ENCODE results near the gene RAPGEF2.

RAPGEF2 gene

GRCh38 chr4:159268607-159269006 is 165.7 kb downstream of the RAPGEF2 start:
- DNase-seq (ENCODE audit: low read depth), result no peak
- no peak overlapping the region for H3K4me3 ChIP-seq (ENCODE audit: low read depth, low read length)

GRCh38 chr4:159269116-159269515 is 166.2 kb downstream of the RAPGEF2 start:
- DNase-seq (ENCODE audit: low read depth), result no peak
- no peak overlapping the region for H3K4me3 ChIP-seq (ENCODE audit: low read depth, low read length)
- TF ChIP-seq CTCF (IDR thresholded peaks at IDR 0.05; ENCODE audit: low read depth, low read length) (no peak), MYC (IDR thresholded peaks at IDR 0.05; ENCODE audit: low read depth, low read length) (no peak), POLR2A (IDR thresholded peaks at IDR 0.05; ENCODE audit: extremely low read depth, insufficient read length) (no peak), MAX (IDR thresholded peaks at IDR 0.05; ENCODE audit: low read depth, low read length) (no peak)

More at GRCh38 chr4:159268607-159269006, 165.7 kb downstream of the RAPGEF2 start:
- TF ChIP-seq POLR2A (IDR thresholded peaks at IDR 0.05; ENCODE audit: extremely low read depth, insufficient read length) (no peak), MAX (IDR thresholded peaks at IDR 0.05; ENCODE audit: low read depth, low read length) (no peak), CTCF (IDR thresholded peaks at IDR 0.05; ENCODE audit: low read depth, low read length) (no peak), MYC (IDR thresholded peaks at IDR 0.05; ENCODE audit: low read depth, low read length) (no peak)

- TF ChIP-seq CTCF (IDR thresholded peaks at IDR 0.05; ENCODE audit: low read depth, low read length) (no peak), POLR2A (IDR thresholded peaks at IDR 0.05; ENCODE audit: extremely low read depth, insufficient read length) (no peak)
- H3K4me3 ChIP-seq (ENCODE audit: low read depth, low read length), result no peak overlapping the region
- DNase-seq (ENCODE audit: low read depth), result no peak
These were observed 167.1 kb downstream of the RAPGEF2 start for GRCh38 chr4:159269956-159270355.

- no peak for DNase-seq (ENCODE audit: low read depth)
- TF ChIP-seq MYC (IDR thresholded peaks at IDR 0.05; ENCODE audit: low read depth, low read length) (no peak), POLR2A (IDR thresholded peaks at IDR 0.05; ENCODE audit: extremely low read depth, insufficient read length) (no peak), CTCF (IDR thresholded peaks at IDR 0.05; ENCODE audit: low read depth, low read length) (no peak), MAX (IDR thresholded peaks at IDR 0.05; ENCODE audit: low read depth, low read length) (no peak)
- H3K4me3 ChIP-seq (ENCODE audit: low read depth, low read length), result no peak overlapping the region
These were observed 169.0 kb downstream of the RAPGEF2 start for GRCh38 chr4:159271856-159272255.

GRCh38 chr4:159272273-159273140 is 169.6 kb downstream of the RAPGEF2 start:
- TF ChIP-seq MAX (IDR thresholded peaks at IDR 0.05; ENCODE audit: low read depth, low read length), result no peak
- TF ChIP-seq POLR2A (IDR thresholded peaks at IDR 0.05; ENCODE audit: extremely low read depth, insufficient read length), result no peak
- no peak for TF ChIP-seq MYC (IDR thresholded peaks at IDR 0.05; ENCODE audit: low read depth, low read length)
- TF ChIP-seq CTCF (IDR thresholded peaks at IDR 0.05; ENCODE audit: low read depth, low read length), result no peak
- no peak for DNase-seq (ENCODE audit: low read depth)
- H3K4me3 ChIP-seq (ENCODE audit: low read depth, low read length), result no peak overlapping the region

All from NB4 (cell line).